ENCODE data around the gene SERTM2. TPM values are rescaled to one million over a fixed set of nuclear protein-coding genes. Genes with fewer than 3 reads are reported as not detected.
"Not testable (repeated sequence)": the region's sequence is repeated elsewhere in the genome, so short reads cannot be mapped to it uniquely, and the experiment has no call there.

Gene SERTM2
- total RNA-seq, 1 donor from 2014 or later, result not detected

GRCh38 chrX:111506826-111507225 is 4.6 kb upstream of the SERTM2 start:
- no peak overlapping the region for H3K27ac Mint-ChIP-seq
- H3K27me3 Mint-ChIP-seq (ENCODE audit: low read depth), result peaks cover 3% of the 10 kb centered on the region
- H3K4me1 Mint-ChIP-seq (ENCODE audit: low read depth), result no peaks in the 10 kb centered on the region
- no peaks in the 10 kb centered on the region for H3K9me3 Mint-ChIP-seq
- H3K36me3 Mint-ChIP-seq (ENCODE audit: low read depth), result no peaks in the 10 kb centered on the region
- intact Hi-C loops (cut with micrococcal nuclease), result no loop called here
- DNase-seq (ENCODE audit: low spot score), result no peak
- H3K4me3 Mint-ChIP-seq (ENCODE audit: low read depth), result no peak overlapping the region

- no peaks in the 10 kb centered on the region for H3K4me1 Mint-ChIP-seq (ENCODE audit: low read depth)
- intact Hi-C loops (cut with micrococcal nuclease), result no loop called here
- H3K27ac Mint-ChIP-seq, result no peak overlapping the region
- H3K27me3 Mint-ChIP-seq (ENCODE audit: low read depth), result peaks cover 4% of the 10 kb centered on the region
- no peaks in the 10 kb centered on the region for H3K9me3 Mint-ChIP-seq
- DNase-seq (ENCODE audit: low spot score), result no peak
- no peak overlapping the region for H3K4me3 Mint-ChIP-seq (ENCODE audit: low read depth)
- no peaks in the 10 kb centered on the region for H3K36me3 Mint-ChIP-seq (ENCODE audit: low read depth)
These were observed 3.5 kb upstream of the SERTM2 start for GRCh38 chrX:111507933-111508332.

DNA sequence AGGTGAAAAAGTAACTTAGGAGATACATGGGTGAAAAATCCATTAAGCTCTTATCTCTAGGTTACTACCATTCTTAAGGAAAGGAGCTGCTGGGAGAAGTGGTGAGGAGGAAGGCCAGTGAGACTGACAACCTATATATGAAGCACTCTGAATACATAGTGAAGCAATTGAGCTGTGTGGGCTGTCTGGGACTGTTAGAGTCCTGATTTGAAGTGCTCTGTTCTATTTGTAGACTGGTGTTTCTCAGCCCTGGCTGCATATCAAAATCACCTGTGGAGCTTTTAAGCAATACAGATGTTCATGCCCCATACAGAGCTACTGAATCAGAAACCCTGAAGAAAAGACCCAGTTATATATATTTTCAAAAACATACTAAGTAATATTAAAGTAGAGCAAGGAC is 3.9 kb downstream of the SERTM2 start:
- DNase-seq (ENCODE audit: low spot score), result no peak
- Mint-ChIP-seq H3K27me3 (ENCODE audit: low read depth) (peaks cover 5% of the 10 kb centered on the region), H3K4me1 (ENCODE audit: low read depth) (no peaks in the 10 kb centered on the region), H3K9me3 (no peaks in the 10 kb centered on the region), H3K4me3 (ENCODE audit: low read depth) (no peak overlapping the region), H3K27ac (no peak overlapping the region), H3K36me3 (ENCODE audit: low read depth) (no peaks in the 10 kb centered on the region)
- intact Hi-C loops (cut with micrococcal nuclease), result no loop called here

GRCh38 chrX:111518667-111519066 is 7.2 kb downstream of the SERTM2 start:
- Mint-ChIP-seq H3K4me3 (ENCODE audit: low read depth) (no peak overlapping the region), H3K27me3 (ENCODE audit: low read depth) (no peaks in the 10 kb centered on the region), H3K9me3 (no peaks in the 10 kb centered on the region), H3K36me3 (ENCODE audit: low read depth) (no peaks in the 10 kb centered on the region), H3K27ac (no peak overlapping the region), H3K4me1 (ENCODE audit: low read depth) (no peaks in the 10 kb centered on the region)
- no peak for DNase-seq (ENCODE audit: low spot score)
- intact Hi-C loops (cut with micrococcal nuclease), result no loop called here

DNA sequence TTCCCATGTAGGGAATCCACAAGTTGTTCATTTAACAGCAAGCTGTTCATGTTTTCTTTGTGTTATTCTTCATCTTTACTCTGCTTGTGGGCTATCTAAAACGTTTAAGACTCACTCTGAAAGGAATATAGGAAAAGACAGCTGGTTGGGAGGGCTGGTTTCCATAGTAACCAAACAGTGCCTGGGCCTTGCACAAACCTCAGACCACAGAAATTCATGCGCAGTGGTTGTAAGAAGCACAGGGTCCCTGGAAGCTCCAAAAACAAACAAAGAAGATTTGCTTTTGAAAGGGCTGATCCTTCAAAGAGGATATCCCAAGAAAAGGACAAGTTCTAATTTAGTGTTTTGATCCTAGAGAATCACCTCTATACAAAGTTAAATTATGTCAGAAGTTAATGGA is 7.8 kb downstream of the SERTM2 start:
- Mint-ChIP-seq H3K9me3 (no peaks in the 10 kb centered on the region), H3K36me3 (ENCODE audit: low read depth) (no peaks in the 10 kb centered on the region), H3K27ac (no peak overlapping the region), H3K27me3 (ENCODE audit: low read depth) (no peaks in the 10 kb centered on the region), H3K4me1 (ENCODE audit: low read depth) (no peaks in the 10 kb centered on the region), H3K4me3 (ENCODE audit: low read depth) (no peak overlapping the region)
- intact Hi-C loops (cut with micrococcal nuclease), result no loop called here
- no peak for DNase-seq (ENCODE audit: low spot score)

DNA sequence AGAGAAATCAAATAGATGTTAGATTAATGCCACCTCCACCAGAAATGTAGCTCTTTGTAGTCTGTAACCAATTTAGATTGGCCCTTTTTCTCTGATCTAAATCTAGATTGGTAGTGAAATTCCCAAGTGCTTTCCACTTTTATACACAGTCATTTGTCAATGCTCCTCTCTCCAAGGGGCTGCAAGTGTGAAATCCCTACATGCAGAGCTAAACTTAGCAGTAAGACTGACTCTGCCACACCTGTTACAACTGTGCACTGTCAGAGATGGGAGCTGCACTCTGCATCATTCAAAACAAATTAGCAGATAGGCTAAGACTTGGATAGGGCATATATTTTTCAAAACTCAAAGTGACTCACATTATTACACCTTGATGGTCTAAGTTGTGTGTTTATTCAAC is 9.1 kb downstream of the SERTM2 start:
- Mint-ChIP-seq H3K36me3 (ENCODE audit: low read depth) (no peaks in the 10 kb centered on the region), H3K4me1 (ENCODE audit: low read depth) (no peaks in the 10 kb centered on the region), H3K27ac (no peak overlapping the region), H3K27me3 (ENCODE audit: low read depth) (no peaks in the 10 kb centered on the region), H3K9me3 (no peaks in the 10 kb centered on the region), H3K4me3 (ENCODE audit: low read depth) (no peak overlapping the region)
- intact Hi-C loops (cut with micrococcal nuclease), result no loop called here
- DNase-seq (ENCODE audit: low spot score), result no peak

GRCh38 chrX:111521169-111521568 is 9.7 kb downstream of the SERTM2 start:
- no peaks in the 10 kb centered on the region for H3K4me1 Mint-ChIP-seq (ENCODE audit: low read depth)
- intact Hi-C loops (cut with micrococcal nuclease), result no loop called here
- H3K9me3 Mint-ChIP-seq, result no peaks in the 10 kb centered on the region
- H3K27ac Mint-ChIP-seq, result no peak overlapping the region
- H3K27me3 Mint-ChIP-seq (ENCODE audit: low read depth), result no peaks in the 10 kb centered on the region
- no peaks in the 10 kb centered on the region for H3K36me3 Mint-ChIP-seq (ENCODE audit: low read depth)
- H3K4me3 Mint-ChIP-seq (ENCODE audit: low read depth), result no peak overlapping the region
- no peak for DNase-seq (ENCODE audit: low spot score)

- H3K36me3 Mint-ChIP-seq (ENCODE audit: low read depth), result no peaks in the 10 kb centered on the region
- no peak for DNase-seq (ENCODE audit: low spot score)
- no peak overlapping the region for H3K27ac Mint-ChIP-seq
- no peak overlapping the region for H3K4me3 Mint-ChIP-seq (ENCODE audit: low read depth)
- H3K27me3 Mint-ChIP-seq (ENCODE audit: low read depth), result no peaks in the 10 kb centered on the region
- no peaks in the 10 kb centered on the region for H3K9me3 Mint-ChIP-seq
- no peaks in the 10 kb centered on the region for H3K4me1 Mint-ChIP-seq (ENCODE audit: low read depth)
- intact Hi-C loops (cut with micrococcal nuclease), result no loop called here
These were observed 31.8 kb downstream of the SERTM2 start for GRCh38 chrX:111543212-111543741.

DNA sequence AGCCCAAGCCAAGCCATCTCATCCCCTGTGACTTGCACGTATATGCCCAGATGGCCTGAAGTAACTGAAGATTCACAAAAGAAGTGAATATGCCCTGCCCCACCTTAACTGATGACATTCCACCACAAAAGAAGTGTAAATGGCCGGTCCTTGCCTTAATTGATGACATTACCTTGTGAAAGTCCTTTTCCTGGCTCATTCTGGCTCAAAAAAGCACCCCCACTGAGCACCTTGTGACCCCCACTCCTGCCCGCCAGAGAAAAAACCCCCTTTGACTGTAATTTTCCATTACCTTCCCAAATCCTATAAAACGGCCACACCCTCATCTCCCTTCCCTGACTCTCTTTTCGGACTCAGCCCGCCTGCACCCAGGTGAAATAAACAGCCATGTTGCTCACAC is 37.8 kb downstream of the SERTM2 start:
- H3K36me3 Mint-ChIP-seq (ENCODE audit: low read depth); H3K9me3 Mint-ChIP-seq; intact Hi-C loops (cut with micrococcal nuclease): not testable (repeated sequence)

GRCh38 chrX:111555406-111555958 is 44.0 kb downstream of the SERTM2 start:
- H3K36me3 Mint-ChIP-seq (ENCODE audit: low read depth), result no peaks in the 10 kb centered on the region
- H3K4me3 Mint-ChIP-seq (ENCODE audit: low read depth), result no peak overlapping the region
- no peaks in the 10 kb centered on the region for H3K4me1 Mint-ChIP-seq (ENCODE audit: low read depth)
- H3K9me3 Mint-ChIP-seq, result no peaks in the 10 kb centered on the region
- no peaks in the 10 kb centered on the region for H3K27me3 Mint-ChIP-seq (ENCODE audit: low read depth)
- DNase-seq (ENCODE audit: low spot score), result no peak
- no peak overlapping the region for H3K27ac Mint-ChIP-seq
- intact Hi-C loops (cut with micrococcal nuclease), result no loop called here

More for the DNA sequence above, 37.8 kb downstream of the SERTM2 start:
- not testable (repeated sequence) for H3K27ac Mint-ChIP-seq; H3K27me3 Mint-ChIP-seq (ENCODE audit: low read depth); H3K4me3 Mint-ChIP-seq (ENCODE audit: low read depth); H3K4me1 Mint-ChIP-seq (ENCODE audit: low read depth); DNase-seq (ENCODE audit: low spot score)

- Mint-ChIP-seq H3K4me1 (ENCODE audit: low read depth) (no peaks in the 10 kb centered on the region), H3K9me3 (no peaks in the 10 kb centered on the region), H3K36me3 (ENCODE audit: low read depth) (no peaks in the 10 kb centered on the region), H3K27ac (no peak overlapping the region), H3K4me3 (ENCODE audit: low read depth) (no peak overlapping the region), H3K27me3 (ENCODE audit: low read depth) (no peaks in the 10 kb centered on the region)
- no peak for DNase-seq (ENCODE audit: low spot score)
- intact Hi-C loops (cut with micrococcal nuclease), result no loop called here
These were observed 49.4 kb downstream of the SERTM2 start for GRCh38 chrX:111560801-111561200.

DNA sequence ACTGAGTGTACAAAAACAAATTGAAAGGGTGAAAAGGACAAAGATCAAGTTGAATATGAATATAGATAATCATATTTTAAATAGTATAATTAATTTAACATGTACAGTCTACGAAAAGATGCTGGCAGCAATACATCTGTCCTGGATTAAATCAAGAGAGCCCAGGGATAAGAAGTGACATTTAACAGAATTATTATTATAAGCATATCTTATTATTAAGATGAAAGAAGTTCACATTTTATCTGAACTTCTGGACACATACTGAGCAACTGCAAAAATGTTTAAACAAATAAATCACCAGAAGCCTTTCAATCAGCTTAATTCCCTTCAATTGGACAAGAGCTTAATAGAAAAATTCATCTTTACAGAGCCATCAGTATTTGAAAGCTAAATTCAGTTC is 50.4 kb downstream of the SERTM2 start:
- Mint-ChIP-seq H3K4me3 (ENCODE audit: low read depth) (no peak overlapping the region), H3K36me3 (ENCODE audit: low read depth) (no peaks in the 10 kb centered on the region), H3K27me3 (ENCODE audit: low read depth) (no peaks in the 10 kb centered on the region), H3K4me1 (ENCODE audit: low read depth) (no peaks in the 10 kb centered on the region), H3K9me3 (no peaks in the 10 kb centered on the region), H3K27ac (no peak overlapping the region)
- intact Hi-C loops (cut with micrococcal nuclease), result no loop called here
- DNase-seq (ENCODE audit: low spot score), result no peak

- no peaks in the 10 kb centered on the region for H3K27me3 Mint-ChIP-seq (ENCODE audit: low read depth)
- intact Hi-C loops (cut with micrococcal nuclease), result no loop called here
- H3K27ac Mint-ChIP-seq, result no peak overlapping the region
- H3K9me3 Mint-ChIP-seq, result no peaks in the 10 kb centered on the region
- no peak overlapping the region for H3K4me3 Mint-ChIP-seq (ENCODE audit: low read depth)
- no peaks in the 10 kb centered on the region for H3K4me1 Mint-ChIP-seq (ENCODE audit: low read depth)
- H3K36me3 Mint-ChIP-seq (ENCODE audit: low read depth), result no peaks in the 10 kb centered on the region
- DNase-seq (ENCODE audit: low spot score), result no peak
These were observed 56.3 kb downstream of the SERTM2 start for GRCh38 chrX:111567542-111568255.
